IMR-90 (cell line): ENCODE measurements around the gene XPO4.

Experiments used
- BHLHE40 ChIP-seq: fragments of 150-350 bp; IDR thresholded peaks from 2 replicates; pipeline ENCODE4 v1.6.1; 2016; ENCODE audit warnings: mild to moderate bottlenecking, low read depth, low read length
- MAZ ChIP-seq: IDR thresholded peaks from 2 replicates; pipeline ENCODE4 v1.6.1; 2012; ENCODE audit warnings: low read depth, mild to moderate bottlenecking, low read length, improper control_type of control experiment, moderate library complexity, borderline replicate concordance
- POLR2A ChIP-seq: IDR thresholded peaks from 2 replicates; pipeline ENCODE4 v1.6.1; 2012; ENCODE audit warnings: mild to moderate bottlenecking, low read depth, low read length

GRCh38 chr13:20873348-20873747 is 29.2 kb downstream of the XPO4 start:
- TF ChIP-seq BHLHE40, result no peak
- TF ChIP-seq POLR2A, result no peak
- no peak for TF ChIP-seq MAZ
